HCT116 (cell line): ENCODE results near the gene GP9.

Source experiments
- CEBPB ChIP-seq: IDR thresholded peaks from 2 replicates; pipeline ENCODE4 v1.6.1; 2012; ENCODE audit warnings: low read depth
- CTCF ChIP-seq, 3 experiments: fragments of 200-600 bp in 1 of 3; sonication (generic) in 1 of 3; IDR thresholded peaks in 2 of 3; conservative IDR thresholded peaks in 1 of 3; 2 replicates each; pipeline ENCODE4 v1.5.1; 2012 to 2017; ENCODE audit warnings: low read depth in 2 of 3, low read length in 2 of 3, antibody characterized with exemption in 1 of 3, borderline replicate concordance in 1 of 3, control low read depth in 1 of 3, mild to moderate bottlenecking in 1 of 3, mixed read lengths in 1 of 3, mixed run types in 1 of 3, moderate library complexity in 1 of 3; ENCODE audit not compliant: insufficient read depth in 1 of 3
- EZH2phosphoT487 ChIP-seq: fragments of 200-600 bp; IDR thresholded peaks from 2 replicates; pipeline ENCODE4 v1.6.1; 2018; ENCODE audit warnings: antibody characterized with exemption, borderline replicate concordance
- POLR2A ChIP-seq: IDR thresholded peaks from 2 replicates; pipeline ENCODE4 v1.7.0; 2011; ENCODE audit warnings: borderline replicate concordance; ENCODE audit not compliant: insufficient read depth, insufficient read length; ENCODE audit errors: extremely low read depth
- YY1 ChIP-seq: IDR thresholded peaks from 2 replicates; pipeline ENCODE4 v1.6.1; 2011; ENCODE audit warnings: low read length, low read depth, moderate library complexity, mild to moderate bottlenecking; ENCODE audit not compliant: insufficient replicate concordance; ENCODE audit errors: extremely low read depth
- ZNF274 ChIP-seq: fragments of 200-500 bp; sonication (Bioruptor generic); IDR thresholded peaks from 2 replicates; pipeline ENCODE4 v1.6.1; 2014; ENCODE audit warnings: mild to moderate bottlenecking, low read depth, low read length, inconsistent platforms

- TF ChIP-seq CTCF (IDR thresholded peaks at IDR 0.05 in 2 of 3, conservative IDR thresholded peaks at IDR 0.05 in 1 of 3; ENCODE audit: borderline replicate concordance in 1 of 3, insufficient read depth in 1 of 3, low read depth in 2 of 3, low read length in 2 of 3) = no peak
- TF ChIP-seq CEBPB = no peak
- TF ChIP-seq EZH2phosphoT487 = no peak
- TF ChIP-seq YY1 = no peak
- TF ChIP-seq POLR2A = no peak
- TF ChIP-seq ZNF274 = no peak
These were observed 4.6 kb downstream of the GP9 start for GRCh38 chr3:129065016-129065719.
